Daoy (cell line): Measurements from ENCODE around the gene GABARAPL1. TPM values are rescaled to one million over a fixed set of nuclear protein-coding genes. Genes with fewer than 3 reads are reported as not detected.
"Not testable (repeated sequence)": the region's sequence is repeated elsewhere in the genome, so short reads cannot be mapped to it uniquely, and the experiment has no call there.

ENCODE experiments used
- DNase-seq: peaks from one replicate; pipeline ENCODE4 v3.0.0-alpha.2; 2015; ENCODE audit warnings: low read depth
- total RNA-seq: library from RNA; depleted of rRNA; stranded (reverse); fragments of >200 nt; shearing (Covaris generic); gene quantifications from 2 replicates; pipeline ENCODE4 v1.2.3, GENCODE V29; 2014; rRNA removed

GABARAPL1 gene
- 14.5 and 19.5 TPM in 2 replicates for total RNA-seq

- peak; percentile 75 for DNase-seq
Measured at GRCh38 chr12:10212739-10213131, at the start of gene GABARAPL1. GABARAPL1 (plus strand) TSS chr12:10212877; CDS start chr12:10213130, 253 bp downstream.

- DNase-seq: no peak
Measured at GRCh38 chr12:10163084-10163483, 49.6 kb upstream of the GABARAPL1 start.

DNA sequence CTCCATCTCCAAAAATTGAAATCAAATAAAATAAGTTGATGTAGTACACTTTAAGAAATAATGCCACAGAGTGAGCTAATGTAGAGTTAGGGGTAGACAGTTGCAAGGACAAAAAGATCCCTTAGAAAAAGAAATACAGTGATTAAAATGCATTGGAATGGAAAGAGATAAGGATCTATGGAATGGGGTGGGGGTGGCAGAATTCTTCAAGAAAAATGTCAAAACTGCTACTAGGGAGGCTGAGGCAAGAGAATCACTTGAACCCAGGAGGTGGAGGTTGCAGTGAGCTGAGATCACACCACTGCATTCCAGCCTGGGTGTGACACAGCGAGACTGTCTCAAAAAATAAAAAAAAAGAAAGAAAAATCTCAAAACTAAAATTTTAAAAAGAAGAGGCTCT, 47.3 kb upstream of the GABARAPL1 start:
- no peak for DNase-seq

DNA sequence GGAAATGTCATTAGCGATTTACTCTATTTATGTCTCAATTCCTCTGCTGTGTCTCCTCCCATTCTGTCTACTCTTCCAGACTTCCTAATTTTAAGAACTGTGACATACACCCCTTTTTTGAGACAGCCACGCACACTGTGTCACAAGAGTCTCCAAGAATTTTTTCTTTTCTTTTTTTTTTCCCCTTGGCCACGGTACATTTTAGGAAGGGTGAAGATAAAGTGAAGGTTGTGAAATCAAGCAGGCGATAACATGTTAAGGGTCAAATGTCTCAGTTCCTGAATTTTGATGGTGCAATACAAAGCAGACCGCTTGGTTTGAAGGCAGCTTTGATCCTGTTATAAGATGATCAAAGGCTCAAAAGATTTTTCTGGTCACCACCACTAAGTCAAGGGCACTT, 45.1 kb upstream of the GABARAPL1 start:
- DNase-seq: no peak

- no peak for DNase-seq
Measured at GRCh38 chr12:10169104-10169503, 43.6 kb upstream of the GABARAPL1 start.

- DNase-seq: no peak
Measured at GRCh38 chr12:10170216-10170615, 42.5 kb upstream of the GABARAPL1 start.

DNA sequence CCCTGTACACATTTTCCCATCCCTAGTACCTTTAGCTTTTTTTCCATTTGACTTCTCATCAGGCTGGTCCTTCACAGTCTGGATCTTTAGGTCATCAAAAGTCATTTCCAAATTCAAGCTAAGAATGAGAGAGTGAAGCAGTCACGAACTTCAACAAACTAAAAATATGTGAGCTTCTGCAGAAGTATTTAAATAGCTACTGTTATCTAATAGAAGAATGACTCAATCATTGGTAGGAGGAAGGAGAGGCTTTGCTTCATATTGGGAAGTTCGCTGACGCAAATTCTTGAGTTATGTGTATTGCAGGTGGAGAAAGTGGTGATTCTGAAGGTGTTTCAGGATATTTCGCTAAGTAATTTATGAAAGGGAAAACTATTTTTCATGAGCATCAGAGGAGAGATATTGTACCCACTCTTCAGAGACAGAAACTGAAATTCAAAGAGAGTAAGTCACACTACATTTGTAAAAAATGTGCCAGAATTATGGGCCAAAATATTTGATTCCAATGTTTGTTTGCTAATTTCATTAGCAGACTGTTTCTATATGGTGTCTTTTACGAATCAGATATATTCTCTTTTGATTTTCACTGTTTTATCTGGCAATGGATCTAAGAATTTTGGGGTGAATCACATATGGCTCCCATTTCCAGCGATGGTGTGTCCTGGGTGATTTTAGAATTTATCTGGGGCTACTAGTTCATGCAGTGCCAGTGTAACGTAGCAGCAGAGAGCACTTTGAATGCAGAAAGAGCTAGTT, 40.5 kb upstream of the GABARAPL1 start, which contains the start of gene OLR1:
OLR1 (minus strand) TSS at position 160 of the 756 bp plus-strand sequence; CDS start at position 105, 55 bp downstream.
- no peak for DNase-seq

DNA sequence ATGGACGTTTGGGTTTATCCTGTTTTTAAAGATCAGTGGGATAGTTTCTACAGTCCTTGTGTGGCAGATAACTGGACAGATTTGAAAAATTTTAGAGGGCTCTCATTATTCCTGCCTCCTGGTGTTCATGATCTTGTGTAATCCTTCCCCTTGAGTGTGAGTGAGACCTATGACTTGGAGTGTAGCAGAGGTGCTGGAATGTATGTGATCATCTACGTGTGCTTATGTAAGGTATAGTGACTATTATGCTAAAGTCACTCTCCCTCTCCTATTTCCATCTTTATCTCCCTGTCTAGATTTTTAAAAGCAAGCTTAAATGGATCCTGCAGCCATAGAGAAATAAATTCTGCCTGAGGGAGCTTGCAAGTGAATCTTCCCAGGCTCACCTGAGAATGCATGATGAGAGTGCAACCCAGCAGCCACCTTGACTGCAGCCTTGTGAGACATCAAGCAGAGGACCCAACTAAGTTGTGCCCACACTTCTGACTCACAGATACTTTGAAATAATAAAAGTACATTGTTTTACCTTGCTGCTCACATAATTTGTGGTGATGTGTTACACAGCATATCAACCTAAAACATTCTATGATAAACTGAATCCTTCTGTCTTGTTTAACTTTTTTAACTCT, 37.6 kb upstream of the GABARAPL1 start:
- no peak for DNase-seq

GRCh38 chr12:10175846-10176636, 36.6 kb upstream of the GABARAPL1 start:
- DNase-seq: no peak

DNA sequence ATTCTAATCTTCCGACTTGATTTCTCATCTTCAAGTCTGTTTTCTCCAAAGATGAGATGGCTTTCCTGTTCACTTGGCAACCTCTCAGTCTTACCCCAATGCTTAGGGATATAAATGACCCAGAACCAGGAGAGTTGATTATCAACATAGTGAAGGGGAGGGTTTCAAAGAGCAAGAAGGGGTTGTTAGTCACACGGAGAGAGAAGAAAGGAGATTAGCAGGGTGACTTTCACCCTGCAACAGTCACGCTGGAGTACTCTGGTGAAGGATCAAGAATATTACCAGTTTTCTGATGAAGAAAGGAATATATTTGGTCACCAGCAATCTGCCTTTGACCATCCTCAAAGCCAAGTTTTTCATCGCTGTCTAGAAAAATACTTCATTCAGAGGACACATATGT, 33.9 kb upstream of the GABARAPL1 start, which contains the start of gene TMEM52B:
TMEM52B (plus strand) TSS at position 212 of the 400 bp plus-strand sequence. CDS start 543 bp downstream, outside the sequence.
- DNase-seq: no peak

- no peak for DNase-seq
Measured at GRCh38 chr12:10179776-10180181, 32.9 kb upstream of the GABARAPL1 start.

- DNase-seq: peak; percentile 11
Measured at GRCh38 chr12:10182354-10183049, 30.2 kb upstream of the GABARAPL1 start.

- no peak for DNase-seq
Measured at GRCh38 chr12:10184261-10184843, 28.3 kb upstream of the GABARAPL1 start.

GRCh38 chr12:10186299-10186698, 26.4 kb upstream of the GABARAPL1 start:
- no peak for DNase-seq

GRCh38 chr12:10186958-10187357, 25.7 kb upstream of the GABARAPL1 start:
- DNase-seq: not testable (repeated sequence)

DNA sequence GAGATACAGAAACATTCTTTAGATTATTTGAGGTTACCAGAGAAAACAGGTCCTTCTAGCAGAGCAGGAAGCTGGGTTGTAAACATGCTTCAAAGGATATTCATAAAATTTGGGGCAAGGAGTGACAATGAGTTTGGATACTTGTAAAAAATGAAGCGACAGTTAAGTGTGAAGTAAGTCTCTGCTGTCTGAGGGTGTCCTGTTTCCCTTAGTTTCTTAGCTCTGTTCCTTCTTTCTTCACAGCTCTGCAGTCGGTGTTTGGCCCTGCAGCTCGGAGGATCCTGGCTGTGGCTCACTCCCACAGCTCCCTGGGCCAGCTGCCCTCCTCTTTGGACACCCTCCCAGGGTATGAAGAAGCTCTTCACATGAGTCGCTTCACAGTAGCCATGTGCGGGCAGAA, 23.0 kb upstream of the GABARAPL1 start:
- DNase-seq: no peak

GRCh38 chr12:10190558-10191388, 21.9 kb upstream of the GABARAPL1 start:
- peak; percentile 48 for DNase-seq

DNA sequence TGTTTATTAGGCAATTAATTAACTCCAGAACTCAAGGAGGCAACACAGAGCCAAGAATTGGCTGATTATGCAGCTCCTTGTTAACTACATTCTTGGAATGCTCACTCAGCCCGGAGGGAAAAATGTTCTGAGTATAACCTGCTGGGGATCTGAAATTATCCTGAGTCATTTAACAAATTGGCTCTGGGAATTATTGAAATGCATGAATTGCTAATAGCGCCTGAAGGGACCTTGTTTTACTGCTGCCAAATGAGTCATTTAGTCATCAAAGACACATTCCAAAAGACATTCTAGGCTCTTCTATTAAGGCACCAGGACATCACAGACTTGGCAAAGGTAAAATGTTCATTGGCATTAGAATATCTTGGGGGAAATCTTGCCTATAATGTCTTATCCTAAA, 20.8 kb upstream of the GABARAPL1 start:
- DNase-seq: peak; percentile 25

- no peak for DNase-seq
Measured at GRCh38 chr12:10194160-10194670, 18.5 kb upstream of the GABARAPL1 start.

DNA sequence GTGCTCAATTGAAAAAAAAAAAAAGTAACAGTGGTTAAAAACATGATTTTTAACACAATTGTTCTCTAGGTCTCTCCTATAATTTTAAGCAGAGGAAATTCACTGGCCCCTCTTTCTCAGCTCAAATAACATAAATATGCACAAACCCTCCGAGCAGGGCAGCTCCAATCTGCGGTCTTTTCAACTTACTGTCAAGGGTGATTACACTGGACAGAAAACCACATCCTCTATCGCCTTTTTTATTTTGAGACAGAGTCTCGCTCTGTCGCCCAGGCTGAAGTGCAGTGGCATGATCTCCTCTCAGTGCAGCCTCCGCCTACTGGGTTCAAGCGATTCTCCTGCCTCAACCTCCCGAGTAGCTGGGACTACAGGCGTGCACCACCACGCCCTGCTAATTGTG, 16.5 kb upstream of the GABARAPL1 start:
- no peak for DNase-seq
